A549 (cell line): ENCODE results near the gene PAIP2B.

Source experiments
- CTCF ChIP-seq: fragments of >200 bp; sonication (Bioruptor Twin); formaldehyde crosslinking; IDR thresholded peaks from 3 replicates; pipeline ENCODE4 v1.5.1; 2016
- JUN ChIP-seq, 2 experiments: fragments of >200 bp; sonication (Bioruptor Twin); formaldehyde crosslinking; IDR thresholded peaks; 2 replicates in 1 of 2; 3 replicates in 1 of 2; pipeline ENCODE4 v1.6.1; 2016 to 2017
- JUNB ChIP-seq: fragments of >200 bp; sonication (Bioruptor Twin); formaldehyde crosslinking; IDR thresholded peaks from 2 replicates; pipeline ENCODE4 v1.6.1; 2016
- RFX5 ChIP-seq: fragments of 450-650 bp; IDR thresholded peaks from 2 replicates; pipeline ENCODE4 v1.7.1; 2014; ENCODE audit warnings: antibody characterized with exemption, mild to moderate bottlenecking, moderate library complexity
- TFCP2L1 ChIP-seq: fragments of 250-450 bp; sonication (Bioruptor Pico); IDR thresholded peaks from 2 replicates; pipeline ENCODE4 v1.5.0; 2021; ENCODE audit warnings: mild to moderate bottlenecking

- TF ChIP-seq RFX5 (no peak), TFCP2L1 (CRISPR knock-in tag) (no peak), CTCF (no peak), JUN (IDR thresholded peaks at IDR 0.05) (no peak), JUNB (no peak)
These were observed 2.4 kb downstream of the PAIP2B start for GRCh38 chr2:71224457-71224856.
